ENCODE measurements around the gene KCNH1. TPM values are rescaled to one million over a fixed set of nuclear protein-coding genes. Genes with fewer than 3 reads are reported as not detected.

The KCNH1 gene
- polyA plus RNA-seq, 1 of the 3 experiments (the other 2 are of a cell fraction) = 0.08 TPM

DNA sequence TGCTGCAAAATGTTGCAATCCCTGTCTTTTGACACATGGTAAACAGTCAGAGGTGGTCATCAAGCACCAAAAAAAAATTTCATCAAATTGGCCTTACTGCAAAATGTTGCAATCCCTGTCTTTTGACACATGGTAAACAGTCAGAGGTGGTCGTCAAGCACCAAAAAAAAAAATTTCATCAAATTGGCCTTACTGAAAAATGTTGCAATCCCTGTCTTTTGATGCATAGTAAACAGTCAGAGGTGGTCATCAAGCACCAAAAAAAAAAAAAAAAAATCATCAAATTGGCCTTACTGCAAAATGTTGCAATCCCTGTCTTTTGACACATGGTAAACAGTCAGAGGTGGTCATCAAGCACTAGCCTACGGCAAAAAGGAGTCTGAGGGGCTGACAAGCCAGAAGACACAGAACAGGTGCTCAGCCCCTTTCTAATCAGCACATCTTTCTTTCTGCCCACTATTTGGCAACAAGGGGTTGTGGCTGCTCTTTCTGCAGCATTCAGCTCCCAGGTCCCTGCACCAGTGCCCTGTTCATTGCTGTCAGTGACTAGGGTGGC, 223.8 kb downstream of the KCNH1 start:
- Histone ChIP-seq H2AFZ (ENCODE audit: low read depth) (no peak overlapping the region), H3K27ac (ENCODE audit: low read depth in 2 of 2, low read length in 1 of 2) (no peak overlapping the region; a peak in 1 of 4 replicates), H3K9me3 (no peaks in the 10 kb centered on the region), H3F3A (replicated peaks; ENCODE audit: insufficient read depth) (no peaks in the 10 kb centered on the region), H4K20me1 (ENCODE audit: insufficient read depth) (no peaks in the 10 kb centered on the region), H3K9me2 (no peaks in the 10 kb centered on the region), H3K4me3 (ENCODE audit: low read depth in 2 of 2, low read length in 1 of 2) (no peak overlapping the region), H3K36me3 (replicated peaks in 1 of 2; ENCODE audit: control insufficient read depth in 1 of 2, insufficient read depth in 2 of 2, low read length in 1 of 2) (no peaks in the 10 kb centered on the region), H3K27me3 (ENCODE audit: insufficient read depth) (no peaks in the 10 kb centered on the region), H3K9ac (no peak overlapping the region), H3K4me2 (no peak overlapping the region), H3K4me1 (ENCODE audit: control insufficient read depth in 1 of 2, insufficient read depth in 2 of 2, low read depth in 1 of 2, low read length in 1 of 2) (peaks cover 0 to 18% of the 10 kb centered on the region in 2 experiments; a peak in 1 of 4 replicates), H3K79me2 (ENCODE audit: insufficient read depth) (no peaks in the 10 kb centered on the region)
- ChIA-PET POLR2A (no interaction called here), CTCF (interaction anchor here (1.8 kb wide), 1 partner anchor 224 kb away, joined by 5 read pairs; the partner anchor contains the start of gene KCNH1)
- no peak for DNase-seq
- WGBS (ENCODE audit: low lambda C conversion rate) = 16% methylated on average over 2 of the region's 2 CpGs
- TF ChIP-seq FOXM1 (IDR thresholded peaks at IDR 0.05; ENCODE audit: low read depth) (no peak), GATA2 (CRISPR knock-in tag; IDR thresholded peaks at IDR 0.05) (peak; percentile 95), FOXJ3 (CRISPR knock-in tag; IDR thresholded peaks at IDR 0.05) (peak; percentile 50; the same call in 1 of the 2 replicates)

DNA sequence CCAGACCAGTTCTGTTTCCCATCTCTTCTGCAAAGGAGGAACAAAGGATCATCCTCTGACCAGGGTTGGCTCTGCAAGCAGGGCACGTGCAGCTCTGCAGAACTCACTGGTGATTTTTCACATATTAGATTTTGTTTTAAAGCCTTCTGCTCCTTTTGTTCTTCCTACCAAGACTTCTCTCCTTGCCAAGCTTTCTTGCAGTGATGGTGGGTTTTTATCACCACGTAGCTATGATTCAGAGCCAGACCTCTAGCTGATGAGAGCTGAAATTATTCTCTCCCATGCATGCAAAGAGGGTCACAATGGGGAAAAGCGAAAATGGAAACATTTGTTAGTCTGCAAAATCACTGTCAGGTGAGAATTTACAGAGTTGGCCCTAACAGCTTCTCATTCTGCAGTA, 225.2 kb downstream of the KCNH1 start:
- Histone ChIP-seq H3K36me3 (replicated peaks in 1 of 2; ENCODE audit: control insufficient read depth in 1 of 2, insufficient read depth in 2 of 2, low read length in 1 of 2) (no peaks in the 10 kb centered on the region), H3F3A (replicated peaks; ENCODE audit: insufficient read depth) (no peaks in the 10 kb centered on the region), H3K9me2 (no peaks in the 10 kb centered on the region), H3K4me2 (no peak overlapping the region), H3K9me3 (no peaks in the 10 kb centered on the region), H3K9ac (no peak overlapping the region), H4K20me1 (ENCODE audit: insufficient read depth) (no peaks in the 10 kb centered on the region), H3K4me1 (ENCODE audit: control insufficient read depth in 1 of 2, insufficient read depth in 2 of 2, low read depth in 1 of 2, low read length in 1 of 2) (peaks cover 0 to 17% of the 10 kb centered on the region in 2 experiments; a peak in 1 of 4 replicates), H2AFZ (ENCODE audit: low read depth) (no peak overlapping the region), H3K4me3 (ENCODE audit: low read depth in 2 of 2, low read length in 1 of 2) (no peak overlapping the region), H3K27me3 (ENCODE audit: insufficient read depth) (no peaks in the 10 kb centered on the region), H3K27ac (ENCODE audit: low read depth in 2 of 2, low read length in 1 of 2) (no peak overlapping the region), H3K79me2 (ENCODE audit: insufficient read depth) (no peaks in the 10 kb centered on the region)
- WGBS (ENCODE audit: low lambda C conversion rate) = 36% methylated on average over 3 of the region's 3 CpGs
- CTCF ChIA-PET = interaction anchor here (1.8 kb wide), 1 partner anchor 225 kb away, joined by 5 read pairs; the partner anchor contains the start of gene KCNH1
- POLR2A ChIA-PET = interaction anchor here (0.6 kb wide), 1 partner anchor 1488 kb away, joined by 3 read pairs; no protein-coding TSS in a partner anchor
- no peak for DNase-seq
- TF ChIP-seq FOXM1 (IDR thresholded peaks at IDR 0.05; ENCODE audit: low read depth) (no peak), MXI1 (IDR thresholded peaks at IDR 0.05; ENCODE audit: low read depth, low read length) (no peak), JUND (IDR thresholded peaks at IDR 0.05) (no peak), RXRA (IDR thresholded peaks at IDR 0.05; ENCODE audit: borderline replicate concordance, low read depth) (no peak), ELF1 (IDR thresholded peaks at IDR 0.05) (no peak), YY1 (IDR thresholded peaks at IDR 0.05; ENCODE audit: low read depth) (no peak)
- TF ChIP-seq, protein P1, sequence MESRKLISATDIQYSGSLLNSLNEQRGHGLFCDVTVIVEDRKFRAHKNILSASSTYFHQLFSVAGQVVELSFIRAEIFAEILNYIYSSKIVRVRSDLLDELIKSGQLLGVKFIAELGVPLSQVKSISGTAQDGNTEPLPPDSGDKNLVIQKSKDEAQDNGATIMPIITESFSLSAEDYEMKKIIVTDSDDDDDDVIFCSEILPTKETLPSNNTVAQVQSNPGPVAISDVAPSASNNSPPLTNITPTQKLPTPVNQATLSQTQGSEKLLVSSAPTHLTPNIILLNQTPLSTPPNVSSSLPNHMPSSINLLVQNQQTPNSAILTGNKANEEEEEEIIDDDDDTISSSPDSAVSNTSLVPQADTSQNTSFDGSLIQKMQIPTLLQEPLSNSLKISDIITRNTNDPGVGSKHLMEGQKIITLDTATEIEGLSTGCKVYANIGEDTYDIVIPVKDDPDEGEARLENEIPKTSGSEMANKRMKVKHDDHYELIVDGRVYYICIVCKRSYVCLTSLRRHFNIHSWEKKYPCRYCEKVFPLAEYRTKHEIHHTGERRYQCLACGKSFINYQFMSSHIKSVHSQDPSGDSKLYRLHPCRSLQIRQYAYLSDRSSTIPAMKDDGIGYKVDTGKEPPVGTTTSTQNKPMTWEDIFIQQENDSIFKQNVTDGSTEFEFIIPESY (IDR thresholded peaks at IDR 0.05; ENCODE audit: borderline replicate concordance, low read depth) = no peak
- TF ChIP-seq, protein P2, sequence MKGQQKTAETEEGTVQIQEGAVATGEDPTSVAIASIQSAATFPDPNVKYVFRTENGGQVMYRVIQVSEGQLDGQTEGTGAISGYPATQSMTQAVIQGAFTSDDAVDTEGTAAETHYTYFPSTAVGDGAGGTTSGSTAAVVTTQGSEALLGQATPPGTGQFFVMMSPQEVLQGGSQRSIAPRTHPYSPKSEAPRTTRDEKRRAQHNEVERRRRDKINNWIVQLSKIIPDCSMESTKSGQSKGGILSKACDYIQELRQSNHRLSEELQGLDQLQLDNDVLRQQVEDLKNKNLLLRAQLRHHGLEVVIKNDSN (IDR thresholded peaks at IDR 0.05; ENCODE audit: borderline replicate concordance, low read depth) = no peak
